ENCODE data around the gene FBXO15.

The FBXO15 gene

GRCh38 chr18:74116633-74117554 is 30.7 kb downstream of the FBXO15 start:
- DNase-seq (ENCODE audit: insufficient read length, low spot score) (no peak), FAIRE-seq (no peak)

DNA sequence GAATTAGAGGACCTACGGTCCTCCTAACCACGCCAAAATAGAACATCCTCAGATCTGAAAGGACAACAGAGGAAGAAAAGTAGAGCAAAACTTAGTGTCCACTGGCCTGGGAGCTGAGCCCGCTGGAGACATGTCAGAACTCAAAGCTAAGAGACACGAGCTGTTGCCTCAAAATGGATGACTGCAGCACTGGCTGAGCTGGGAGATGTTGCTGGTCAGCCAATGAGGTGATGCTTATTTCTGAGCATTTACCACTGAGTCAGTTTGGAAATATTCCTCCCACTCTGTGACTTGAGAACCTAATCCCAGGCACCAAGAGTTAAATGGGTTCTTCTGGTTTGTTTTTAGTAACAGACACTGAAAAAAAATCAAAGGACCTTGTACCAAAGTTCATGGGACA is 32.6 kb downstream of the FBXO15 start:
- DNase-seq (ENCODE audit: insufficient read length, low spot score) (no peak), FAIRE-seq (no peak)

DNA sequence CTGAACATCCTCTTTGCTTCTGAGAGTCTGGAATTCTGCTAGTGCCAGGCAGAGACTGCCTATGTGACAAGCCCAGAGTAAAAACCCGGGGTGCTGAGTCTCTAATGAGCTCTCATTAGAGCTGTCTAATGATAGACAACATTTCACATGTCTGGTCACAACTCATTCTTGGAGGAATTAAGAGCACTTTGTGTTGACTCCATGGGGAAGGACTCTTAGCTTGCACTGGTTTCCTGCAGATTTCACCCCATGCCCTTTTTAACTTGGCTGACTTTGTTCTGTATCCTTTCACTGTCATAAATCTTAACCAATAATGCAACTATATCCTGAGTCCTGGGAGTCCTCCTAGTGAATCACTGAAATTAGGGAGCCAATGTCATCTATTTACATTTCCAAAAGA is 33.5 kb downstream of the FBXO15 start:
- DNase-seq (ENCODE audit: insufficient read length, low spot score) (no peak), FAIRE-seq (no peak)

- DNase-seq (ENCODE audit: insufficient read length, low spot score): no peak
- no peak for FAIRE-seq
Observed at GRCh38 chr18:74113711-74114110, 33.9 kb downstream of the FBXO15 start.

- DNase-seq (ENCODE audit: insufficient read length, low spot score) (no peak), FAIRE-seq (no peak)
Observed at GRCh38 chr18:74110976-74111375, 36.7 kb downstream of the FBXO15 start.

- no peak for DNase-seq (ENCODE audit: insufficient read length, low spot score)
- no peak for FAIRE-seq
Observed at GRCh38 chr18:74110149-74110548, 37.5 kb downstream of the FBXO15 start.

DNA sequence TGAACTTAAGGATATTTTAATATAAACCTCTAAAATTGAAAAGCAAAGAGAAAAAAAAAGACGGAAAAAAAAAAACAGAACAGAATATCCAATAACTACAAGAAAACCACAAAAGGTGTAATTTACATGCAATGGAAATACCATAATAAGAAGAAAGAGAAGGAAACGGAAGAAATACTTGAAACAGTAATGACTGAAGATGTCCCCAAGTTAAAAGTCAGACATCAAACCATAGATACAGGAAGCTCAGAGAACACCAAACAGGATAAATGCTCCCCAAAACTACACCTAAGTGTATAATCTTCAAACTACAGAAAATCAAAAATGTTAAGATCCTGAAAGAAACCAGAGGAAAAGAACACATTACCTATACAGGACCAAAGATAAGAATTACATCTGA is 39.2 kb downstream of the FBXO15 start:
- no peak for FAIRE-seq
- DNase-seq (ENCODE audit: insufficient read length, low spot score): no peak

GRCh38 chr18:74097803-74098202 is 49.8 kb downstream of the FBXO15 start:
- no peak for FAIRE-seq

GRCh38 chr18:74092922-74093321 is 54.7 kb downstream of the FBXO15 start:
- no peak for FAIRE-seq
- DNase-seq (ENCODE audit: insufficient read length, low spot score): no peak

More at GRCh38 chr18:74097803-74098202, 49.8 kb downstream of the FBXO15 start:
- no peak for DNase-seq (ENCODE audit: insufficient read length, low spot score)

DNA sequence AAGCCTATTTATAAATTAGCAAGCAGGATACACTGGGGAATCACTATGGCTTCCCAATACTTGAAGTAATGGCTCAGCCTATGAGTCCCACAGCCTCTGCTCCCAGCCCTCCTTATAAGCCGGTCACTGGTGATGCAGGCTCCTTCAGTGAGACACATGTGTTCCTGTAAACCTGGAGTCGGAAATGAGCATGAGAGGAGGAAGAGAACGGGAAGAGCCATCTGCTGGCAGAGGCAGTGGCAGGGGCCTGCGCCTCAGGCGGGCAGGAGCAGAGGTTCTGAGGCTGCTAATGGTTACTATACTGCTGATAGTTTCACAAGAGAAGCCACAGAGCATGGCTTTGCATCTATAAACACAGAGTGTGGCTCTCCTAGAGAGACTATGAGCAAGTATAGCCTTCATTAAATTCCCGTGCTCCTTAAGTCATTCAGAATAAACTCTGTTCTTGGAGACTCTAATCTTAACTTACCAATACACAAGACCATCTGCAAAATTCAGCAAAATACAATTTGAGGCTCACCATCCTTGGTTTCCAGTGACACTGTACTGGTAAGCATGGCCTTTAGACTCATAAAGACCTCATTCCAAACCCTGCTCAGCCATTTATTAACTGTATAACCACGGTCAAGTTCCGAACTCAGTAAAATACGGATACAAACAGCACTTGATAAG is 63.3 kb downstream of the FBXO15 start:
- FAIRE-seq (no peak), DNase-seq (ENCODE audit: insufficient read length, low spot score) (no peak)

DNA sequence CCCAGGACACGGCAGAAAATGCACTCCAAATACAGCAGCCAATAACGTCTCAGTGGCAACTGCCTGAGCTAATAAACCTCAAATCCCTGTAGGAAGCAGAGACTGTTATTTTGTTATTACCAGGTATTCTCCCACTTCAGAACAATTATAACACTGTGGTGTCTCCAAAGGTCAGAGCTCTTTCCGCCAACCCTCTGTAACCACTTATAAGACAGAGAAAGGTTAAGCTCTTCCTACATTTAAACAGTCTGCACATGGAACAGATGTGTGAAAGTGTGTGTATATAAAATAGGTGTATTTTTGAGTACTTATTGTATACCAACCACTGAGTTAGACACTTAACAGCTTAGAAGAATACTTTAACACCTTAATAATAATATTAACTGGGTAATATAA is 64.1 kb downstream of the FBXO15 start:
- DNase-seq (ENCODE audit: insufficient read length, low spot score) (no peak), FAIRE-seq (no peak)

- FAIRE-seq: no peak
- DNase-seq (ENCODE audit: insufficient read length, low spot score): no peak
Observed at GRCh38 chr18:74082742-74083556, 64.7 kb downstream of the FBXO15 start.

DNA sequence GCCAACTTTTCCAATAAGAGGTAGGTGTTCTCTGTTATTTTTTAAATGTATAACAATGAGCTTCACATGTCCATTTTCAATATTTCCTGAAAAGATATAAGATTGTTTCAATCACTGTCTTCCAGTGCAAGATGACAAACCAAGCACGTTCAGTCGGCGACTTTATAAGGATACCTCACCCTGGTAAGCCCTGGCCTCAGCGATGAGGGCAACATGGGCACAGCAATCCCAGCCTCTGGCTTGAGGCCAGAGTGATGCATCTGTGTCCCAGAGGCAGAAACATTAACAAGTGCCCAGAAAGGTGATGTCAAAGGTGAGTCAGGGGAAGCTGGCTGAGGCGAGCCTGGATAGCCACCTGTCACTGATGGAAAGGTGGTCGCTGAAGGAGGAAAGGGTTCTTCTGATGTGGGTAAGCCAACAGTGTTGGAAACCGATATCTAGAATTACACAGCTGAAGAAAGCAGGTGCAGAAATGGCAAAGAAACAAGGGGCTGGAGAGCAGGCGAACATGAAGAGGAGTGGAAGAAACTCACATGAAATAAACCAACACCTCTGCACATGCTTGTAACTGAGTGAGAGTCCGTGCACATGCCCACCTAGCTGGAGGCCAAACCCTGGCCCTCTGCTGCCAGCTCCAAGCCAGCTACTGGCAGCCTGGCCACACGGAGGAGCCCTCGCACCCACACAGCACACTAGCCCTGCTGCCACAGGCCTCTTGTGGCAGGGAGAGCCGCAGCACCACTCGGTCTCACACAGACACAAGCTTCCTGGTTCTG is 65.5 kb downstream of the FBXO15 start:
- FAIRE-seq (no peak), DNase-seq (ENCODE audit: insufficient read length, low spot score) (peak; percentile 53)

GRCh38 chr18:74078257-74078656 is 69.4 kb downstream of the FBXO15 start:
- no peak for DNase-seq (ENCODE audit: insufficient read length, low spot score)
- no peak for FAIRE-seq

- no peak for DNase-seq (ENCODE audit: insufficient read length, low spot score)
- FAIRE-seq: no peak
Observed at GRCh38 chr18:74074668-74075564, 72.7 kb downstream of the FBXO15 start.

GRCh38 chr18:74073957-74074667 is 73.5 kb downstream of the FBXO15 start:
- DNase-seq (ENCODE audit: insufficient read length, low spot score): no peak
- FAIRE-seq: no peak

GRCh38 chr18:74069178-74070050 is 78.2 kb downstream of the FBXO15 start:
- FAIRE-seq: no peak
- DNase-seq (ENCODE audit: insufficient read length, low spot score): no peak

DNA sequence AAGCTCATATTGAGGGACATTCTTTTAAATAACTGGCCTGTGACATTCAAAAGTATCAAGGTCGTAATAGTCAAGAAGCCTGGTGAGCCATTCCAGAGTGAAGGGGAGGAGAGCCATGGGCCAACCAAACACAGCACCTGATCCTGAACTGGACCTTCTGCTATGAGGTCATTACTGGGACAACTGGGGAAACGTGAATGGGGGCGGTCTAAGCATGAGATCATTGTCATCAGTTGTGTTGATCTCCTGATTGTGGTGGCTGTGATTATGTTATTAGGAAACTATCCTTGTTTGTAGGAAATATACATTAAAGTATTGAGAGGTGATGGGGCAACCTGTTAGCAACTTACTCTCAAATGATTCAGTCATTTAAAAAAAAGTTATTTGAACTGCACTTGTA is 79.3 kb downstream of the FBXO15 start:
- DNase-seq (ENCODE audit: insufficient read length, low spot score): no peak

More for the DNA sequence above, 79.3 kb downstream of the FBXO15 start:
- FAIRE-seq: no peak
